Activated CD4-positive, alpha-beta T cell treated with anti-CD3 and anti-CD28 coated beads for 1 hour (primary cell): Measurements from ENCODE around the gene PPM1F.
"Not testable (repeated sequence)": the region's sequence is repeated elsewhere in the genome, so short reads cannot be mapped to it uniquely, and the experiment has no call there.

Experiments used
- DNase-seq: peaks from one replicate; pipeline ENCODE4 v3.0.0-alpha.2; 2020

The PPM1F gene

GRCh38 chr22:21881841-21882753 lies 70.6 kb downstream of the PPM1F start:
- no peak for DNase-seq

DNA sequence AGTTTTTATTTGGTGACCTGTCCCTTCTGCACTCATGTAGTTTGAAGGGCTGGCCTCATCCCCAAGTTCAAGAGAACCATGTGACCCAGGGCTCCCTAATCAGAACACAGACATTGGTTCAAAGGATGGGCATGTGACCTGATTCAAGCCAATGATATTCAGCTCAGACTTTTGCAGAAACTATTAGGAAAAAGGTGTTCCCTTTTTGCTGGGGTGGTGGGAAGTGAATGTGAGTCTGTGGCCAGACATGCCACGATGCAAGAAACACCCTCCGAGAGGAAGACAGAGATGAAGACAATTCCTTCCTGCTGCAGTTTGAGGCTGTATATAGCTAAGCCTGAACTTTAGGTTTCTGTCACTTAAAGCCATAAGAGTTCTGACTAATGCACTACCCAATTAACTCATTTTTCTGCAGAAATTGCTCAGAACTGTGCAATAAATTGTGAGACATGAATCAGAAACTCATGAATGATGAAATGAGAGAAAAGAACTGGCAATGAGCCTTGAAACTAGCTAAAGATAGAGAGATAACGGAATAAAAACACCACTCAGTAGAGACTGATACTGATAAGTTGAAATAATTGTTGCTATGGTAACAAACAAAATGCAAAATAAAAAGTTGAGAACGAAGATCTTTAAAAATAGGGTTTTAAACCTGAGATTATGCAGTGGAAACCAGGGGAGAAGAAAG lies 76.0 kb downstream of the PPM1F start:
- DNase-seq = no peak

DNA sequence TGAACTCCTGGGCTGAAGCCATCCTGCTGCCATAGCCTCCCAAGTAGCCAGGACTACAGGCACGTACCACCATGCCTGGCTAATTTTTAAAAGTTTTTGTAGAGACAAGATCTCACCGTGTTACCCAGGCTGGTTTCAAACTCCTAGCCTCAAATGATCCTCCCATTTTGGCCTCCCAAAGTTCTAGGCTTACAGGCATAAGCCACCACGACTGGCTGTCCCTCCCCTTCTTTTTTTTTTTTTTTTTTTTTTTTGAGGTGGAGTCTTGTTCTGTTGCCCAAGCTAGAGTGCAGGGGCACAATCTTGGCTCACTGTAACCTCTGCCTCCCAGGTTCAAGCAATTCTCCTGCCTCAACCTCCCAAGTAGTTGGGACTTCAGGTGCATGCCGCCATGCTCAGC lies 77.7 kb downstream of the PPM1F start:
- DNase-seq = not testable (repeated sequence)

DNA sequence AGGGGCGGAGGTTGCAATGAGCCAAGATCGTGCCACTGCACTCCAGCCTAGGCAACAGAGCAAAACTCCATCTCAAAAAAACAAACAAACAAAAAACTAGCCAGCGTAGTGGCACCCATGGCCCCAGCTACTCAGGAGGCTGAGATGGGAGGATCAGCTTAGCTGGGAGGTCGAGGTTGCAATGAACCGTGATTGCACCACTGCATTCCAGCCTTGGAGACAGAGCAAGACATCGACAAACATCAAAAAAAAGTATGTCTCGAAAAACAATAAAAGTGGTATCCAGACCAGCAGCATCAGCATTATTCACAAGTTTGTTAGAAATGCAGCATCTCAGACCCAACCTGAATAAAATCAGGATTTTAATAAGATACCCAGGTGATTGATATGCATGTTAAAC lies 79.0 kb downstream of the PPM1F start:
- no peak for DNase-seq

DNA sequence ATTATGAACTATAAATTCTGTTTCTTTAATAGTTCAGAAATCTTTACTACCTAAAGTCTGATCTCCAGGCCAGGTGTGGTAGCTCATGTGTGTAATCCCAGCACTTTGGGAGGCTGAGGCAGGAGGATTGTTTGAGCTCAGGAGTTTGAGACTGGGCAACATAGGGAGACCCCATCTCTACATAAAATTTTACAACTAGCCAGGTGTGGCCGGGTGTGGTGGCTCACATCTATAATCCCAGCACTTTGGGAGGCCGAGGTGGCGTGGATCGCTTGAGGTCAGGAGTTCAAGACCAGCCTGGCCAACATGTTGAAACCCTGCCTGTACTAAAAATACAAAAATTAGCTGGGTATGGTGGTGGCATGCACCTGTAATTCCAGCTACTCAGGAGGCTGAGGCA lies 79.9 kb downstream of the PPM1F start:
- not testable (repeated sequence) for DNase-seq
